Measurements from ENCODE around the gene ZBTB17. TPM values are rescaled to one million over a fixed set of nuclear protein-coding genes. Genes with fewer than 3 reads are reported as not detected.
A peak's percentile ranks its signal among the peaks of the same experiment; 100 is the strongest.
"Not testable (repeated sequence)": the region's sequence is repeated elsewhere in the genome, so short reads cannot be mapped to it uniquely, and the experiment has no call there.

ZBTB17 gene
- total RNA-seq, 1 experiment from 2014 or later, result 33.6 TPM

DNA sequence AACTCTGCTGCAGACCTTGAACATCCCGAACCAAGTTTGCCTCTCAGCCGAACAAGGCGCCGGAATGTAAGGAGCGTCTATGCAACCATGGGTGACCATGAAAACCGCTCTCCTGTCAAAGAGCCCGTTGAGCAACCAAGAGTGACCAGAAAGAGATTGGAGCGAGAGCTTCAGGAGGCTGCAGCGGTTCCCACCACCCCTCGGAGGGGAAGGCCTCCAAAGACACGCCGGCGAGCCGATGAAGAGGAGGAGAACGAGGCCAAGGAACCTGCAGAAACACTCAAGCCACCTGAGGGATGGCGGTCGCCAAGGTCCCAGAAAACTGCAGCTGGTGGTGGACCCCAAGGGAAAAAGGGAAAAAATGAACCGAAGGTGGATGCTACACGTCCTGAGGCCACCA lies 44.0 kb downstream of the ZBTB17 start:
- H3K27ac ChIP-seq, result no peak overlapping the region
- H3K9me3 ChIP-seq (replicated peaks), result no peaks in the 10 kb centered on the region
- H3K27me3 ChIP-seq (replicated peaks), result no peaks in the 10 kb centered on the region
- H3K4me3 ChIP-seq, result no peak overlapping the region
- H3K4me1 ChIP-seq (replicated peaks), result peaks cover 1% of the 10 kb centered on the region
- H3K36me3 ChIP-seq, result peaks cover 91% of the 10 kb centered on the region
- no peak for DNase-seq (ENCODE audit: low read depth in 1 of 2, low spot score in 2 of 2)

DNA sequence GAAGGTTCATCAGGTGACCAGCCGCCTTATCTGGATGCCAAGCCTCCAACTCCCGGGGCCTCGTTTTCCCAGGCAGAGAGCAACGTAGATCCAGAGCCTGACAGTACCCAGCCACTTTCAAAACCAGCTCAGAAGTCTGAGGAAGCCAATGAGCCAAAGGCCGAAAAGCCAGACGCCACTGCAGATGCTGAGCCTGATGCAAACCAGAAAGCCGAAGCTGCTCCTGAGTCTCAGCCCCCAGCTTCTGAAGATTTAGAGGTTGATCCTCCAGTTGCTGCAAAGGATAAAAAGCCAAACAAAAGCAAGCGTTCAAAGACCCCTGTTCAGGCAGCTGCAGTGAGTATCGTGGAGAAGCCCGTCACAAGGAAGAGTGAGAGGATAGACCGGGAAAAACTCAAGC lies 44.5 kb downstream of the ZBTB17 start:
- Histone ChIP-seq H3K27me3 (replicated peaks) (no peaks in the 10 kb centered on the region), H3K4me1 (replicated peaks) (no peaks in the 10 kb centered on the region), H3K27ac (no peak overlapping the region), H3K9me3 (replicated peaks) (no peaks in the 10 kb centered on the region), H3K4me3 (no peak overlapping the region), H3K36me3 (peaks cover 91% of the 10 kb centered on the region)
- no peak for DNase-seq (ENCODE audit: low read depth in 1 of 2, low spot score in 2 of 2)

DNA sequence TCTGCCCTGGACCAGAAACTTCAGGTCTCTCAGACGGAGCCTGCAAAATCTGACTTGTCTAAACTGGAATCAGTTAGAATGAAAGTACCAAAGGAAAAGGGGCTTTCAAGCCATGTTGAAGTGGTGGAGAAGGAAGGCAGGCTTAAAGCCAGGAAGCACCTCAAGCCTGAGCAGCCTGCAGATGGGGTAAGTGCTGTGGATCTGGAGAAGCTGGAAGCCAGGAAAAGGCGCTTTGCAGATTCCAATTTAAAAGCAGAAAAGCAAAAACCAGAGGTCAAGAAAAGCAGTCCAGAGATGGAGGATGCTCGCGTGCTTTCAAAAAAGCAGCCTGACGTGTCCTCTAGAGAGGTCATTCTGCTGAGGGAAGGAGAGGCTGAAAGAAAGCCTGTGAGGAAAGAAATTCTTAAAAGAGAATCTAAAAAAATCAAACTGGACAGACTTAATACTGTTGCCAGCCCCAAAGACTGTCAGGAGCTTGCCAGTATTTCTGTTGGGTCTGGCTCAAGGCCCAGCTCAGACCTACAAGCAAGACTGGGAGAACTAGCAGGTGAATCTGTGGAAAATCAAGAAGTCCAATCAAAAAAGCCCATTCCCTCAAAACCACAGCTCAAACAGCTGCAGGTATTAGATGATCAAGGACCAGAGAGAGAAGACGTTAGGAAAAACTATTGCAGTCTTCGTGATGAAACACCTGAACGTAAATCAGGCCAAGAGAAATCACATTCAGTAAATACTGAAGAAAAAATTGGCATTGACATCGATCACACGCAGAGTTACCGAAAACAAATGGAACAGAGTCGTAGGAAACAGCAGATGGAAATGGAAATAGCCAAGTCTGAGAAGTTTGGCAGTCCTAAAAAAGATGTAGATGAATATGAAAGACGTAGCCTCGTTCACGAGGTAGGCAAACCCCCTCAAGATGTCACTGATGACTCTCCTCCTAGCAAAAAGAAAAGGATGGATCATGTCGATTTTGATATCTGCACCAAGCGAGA lies 46.6 kb downstream of the ZBTB17 start:
- peaks cover 82% of the 10 kb centered on the region for H3K36me3 ChIP-seq
- no peaks in the 10 kb centered on the region for H3K9me3 ChIP-seq (replicated peaks)
- no peak overlapping the region for H3K4me3 ChIP-seq
- peaks cover 11% of the 10 kb centered on the region for H3K4me1 ChIP-seq (replicated peaks)
- H3K27ac ChIP-seq, result no peak overlapping the region
- no peak for DNase-seq (ENCODE audit: low read depth in 1 of 2, low spot score in 2 of 2)
- no peaks in the 10 kb centered on the region for H3K27me3 ChIP-seq (replicated peaks)

DNA sequence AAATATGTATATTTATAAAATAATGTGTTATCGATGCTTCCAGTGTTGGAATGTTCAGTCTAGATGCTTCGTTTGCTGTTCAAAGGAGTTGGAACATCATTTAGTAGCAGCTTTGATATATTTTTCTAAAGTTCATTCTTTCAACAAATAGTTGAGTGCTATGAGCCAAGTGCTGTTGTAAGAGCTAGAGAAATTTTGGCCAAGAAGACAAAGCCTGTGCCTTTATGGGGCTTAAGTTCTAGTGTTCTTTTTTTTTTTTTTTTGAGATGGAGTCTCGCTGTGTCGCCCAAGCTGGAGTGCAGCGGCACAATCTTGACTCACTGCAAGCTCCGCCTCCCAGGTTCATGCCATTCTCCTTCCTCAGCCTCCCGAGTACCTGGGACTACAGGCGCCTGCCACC lies 49.5 kb downstream of the ZBTB17 start:
- not testable (repeated sequence) for DNase-seq (ENCODE audit: low read depth in 1 of 2, low spot score in 2 of 2); H3K4me3 ChIP-seq; H3K27ac ChIP-seq; H3K9me3 ChIP-seq (replicated peaks); H3K27me3 ChIP-seq (replicated peaks)
- Histone ChIP-seq H3K4me1 (replicated peaks) (peaks cover 30% of the 10 kb centered on the region), H3K36me3 (peaks cover 79% of the 10 kb centered on the region)

DNA sequence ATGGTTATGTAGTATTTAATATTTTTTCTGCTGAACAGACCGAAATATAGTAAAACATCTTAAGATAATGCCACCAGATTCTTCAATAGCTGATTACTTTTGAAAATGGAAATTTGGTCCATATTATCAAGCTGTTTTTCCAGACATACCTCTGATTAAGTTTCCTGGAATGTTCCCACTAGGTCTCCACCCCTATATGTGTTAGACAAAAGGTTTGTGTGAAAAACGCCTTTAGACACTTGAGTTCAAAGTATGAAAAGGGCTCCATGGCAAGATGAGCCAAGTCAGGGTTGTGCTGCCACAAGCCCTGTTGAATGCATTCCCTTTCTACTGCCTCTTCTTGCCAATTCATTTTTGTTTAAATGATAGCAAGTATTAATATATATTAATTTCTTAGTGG lies 52.7 kb downstream of the ZBTB17 start:
- Histone ChIP-seq H3K27ac (peak overlapping the region; percentile 64), H3K27me3 (replicated peaks) (no peaks in the 10 kb centered on the region), H3K4me1 (replicated peaks) (peaks cover 43% of the 10 kb centered on the region), H3K36me3 (peaks cover 68% of the 10 kb centered on the region), H3K9me3 (replicated peaks) (0 out of 2 replicates have a peak, but pooled peaks cover 2% of the 10 kb centered on the region), H3K4me3 (no peak overlapping the region)
- peak in 1 of 2 experiments; percentile 47 for DNase-seq (ENCODE audit: low read depth in 1 of 2, low spot score in 2 of 2)

DNA sequence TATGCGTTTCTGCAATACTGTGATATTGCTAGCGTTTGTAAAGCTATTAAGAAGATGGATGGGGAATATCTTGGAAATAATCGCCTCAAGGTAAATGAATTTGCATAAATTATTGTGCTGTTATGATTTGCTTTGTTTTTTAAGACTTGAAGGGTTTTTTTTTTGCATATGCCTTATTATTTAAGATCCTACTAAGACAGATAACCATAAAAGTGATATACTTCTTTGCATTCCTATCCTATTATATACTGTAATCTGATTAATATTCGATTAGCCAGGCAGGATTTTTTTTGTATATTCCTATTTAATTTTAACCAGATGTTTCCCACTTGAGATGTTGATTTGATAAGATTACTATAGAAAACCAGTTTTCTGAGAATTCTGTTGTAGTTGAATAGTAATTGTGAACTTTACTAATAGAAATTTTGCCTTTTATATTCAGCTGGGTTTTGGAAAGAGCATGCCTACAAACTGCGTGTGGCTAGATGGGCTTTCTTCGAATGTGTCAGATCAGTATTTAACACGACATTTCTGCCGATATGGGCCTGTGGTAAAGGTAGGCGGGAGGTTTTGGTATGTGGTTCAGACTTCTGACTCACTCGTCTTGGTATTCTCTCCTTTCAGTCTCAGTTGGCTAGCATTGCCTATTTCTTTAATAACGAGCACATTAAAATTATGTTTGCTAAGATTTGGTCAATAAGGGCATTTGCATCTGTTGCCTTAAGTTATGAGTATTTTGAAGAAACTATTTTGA lies 56.8 kb downstream of the ZBTB17 start:
- Histone ChIP-seq H3K36me3 (peaks cover 74% of the 10 kb centered on the region), H3K27me3 (replicated peaks) (no peaks in the 10 kb centered on the region), H3K27ac (peak overlapping the region; percentile 16; the same call in 1 of the 2 replicates), H3K9me3 (replicated peaks) (0 out of 2 replicates have a peak, but pooled peaks cover 2% of the 10 kb centered on the region), H3K4me3 (no peak overlapping the region), H3K4me1 (replicated peaks) (peaks cover 40% of the 10 kb centered on the region)
- peak; percentile 62 to 63 for DNase-seq (ENCODE audit: low read depth in 1 of 2, low spot score in 2 of 2)

DNA sequence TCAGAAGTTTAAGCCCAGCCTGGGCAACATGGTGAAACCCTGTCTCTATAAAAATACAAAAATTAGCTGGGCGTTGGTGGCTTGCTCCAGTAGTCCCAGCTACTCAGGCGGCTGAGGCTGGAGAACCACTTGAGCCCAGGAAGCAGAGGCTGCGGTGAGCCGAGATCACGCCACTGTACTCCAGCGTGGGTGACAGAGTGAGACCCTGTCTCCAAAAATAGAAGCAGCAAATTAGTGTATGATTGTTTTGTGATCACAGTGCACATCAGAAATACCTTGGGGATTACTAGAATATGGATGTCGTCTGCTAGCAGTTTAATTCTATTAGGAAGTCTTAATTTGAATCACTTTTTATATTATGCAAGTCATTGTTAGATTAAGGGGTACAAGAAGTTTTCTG lies 59.0 kb downstream of the ZBTB17 start:
- Histone ChIP-seq H3K4me3 (no peak overlapping the region), H3K27ac (no peak overlapping the region), H3K9me3 (replicated peaks) (no peaks in the 10 kb centered on the region), H3K36me3 (peaks cover 71% of the 10 kb centered on the region), H3K4me1 (replicated peaks) (peaks cover 23% of the 10 kb centered on the region), H3K27me3 (replicated peaks) (no peaks in the 10 kb centered on the region)
- no peak for DNase-seq (ENCODE audit: low read depth in 1 of 2, low spot score in 2 of 2)

DNA sequence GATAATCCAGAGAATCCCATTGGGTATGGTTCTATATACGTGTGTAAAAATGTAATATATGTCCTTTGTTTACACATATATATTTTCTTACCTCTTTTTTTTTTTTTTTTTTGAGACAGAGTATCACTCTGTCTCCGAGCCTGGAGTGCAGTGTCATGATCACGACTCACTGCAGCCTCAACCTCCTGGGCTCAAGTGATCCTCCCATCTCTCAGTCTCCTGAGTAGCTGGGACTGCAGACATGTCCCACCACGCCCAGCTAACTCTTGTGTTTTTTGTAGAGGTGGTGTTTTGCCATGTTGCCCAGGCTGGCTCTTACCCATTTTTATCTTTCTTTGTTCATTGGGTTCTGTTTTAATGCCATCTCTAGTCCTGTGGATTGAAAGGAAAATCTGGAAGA lies 59.5 kb downstream of the ZBTB17 start:
- Histone ChIP-seq H3K4me3 (no peak overlapping the region), H3K27ac (peak overlapping the region; percentile 34), H3K27me3 (replicated peaks) (no peaks in the 10 kb centered on the region), H3K4me1 (replicated peaks) (peaks cover 23% of the 10 kb centered on the region), H3K36me3 (peaks cover 71% of the 10 kb centered on the region), H3K9me3 (replicated peaks) (no peaks in the 10 kb centered on the region)
- no peak for DNase-seq (ENCODE audit: low read depth in 1 of 2, low spot score in 2 of 2)

DNA sequence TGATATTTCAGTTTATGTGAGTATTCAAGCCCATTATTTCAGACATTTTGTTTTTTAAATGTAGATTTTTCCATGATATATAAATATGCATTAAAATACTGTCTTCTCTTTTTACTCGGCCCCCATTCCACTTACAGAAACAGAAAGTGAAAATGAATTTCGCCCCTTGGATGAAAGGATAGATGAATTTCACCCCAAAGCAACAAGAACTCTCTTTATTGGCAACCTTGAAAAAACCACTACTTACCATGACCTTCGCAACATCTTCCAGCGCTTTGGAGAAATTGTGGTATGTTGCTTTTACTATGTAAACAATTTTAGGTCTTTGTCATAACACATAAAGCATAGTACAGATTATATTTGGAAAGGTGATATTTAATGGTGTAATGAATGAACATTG lies 59.9 kb downstream of the ZBTB17 start:
- H3K27me3 ChIP-seq (replicated peaks), result no peaks in the 10 kb centered on the region
- DNase-seq (ENCODE audit: low read depth in 1 of 2, low spot score in 2 of 2), result peak in 1 of 2 experiments; percentile 19
- H3K27ac ChIP-seq, result peak overlapping the region; percentile 34
- H3K36me3 ChIP-seq, result peaks cover 71% of the 10 kb centered on the region
- no peaks in the 10 kb centered on the region for H3K9me3 ChIP-seq (replicated peaks)
- peaks cover 23% of the 10 kb centered on the region for H3K4me1 ChIP-seq (replicated peaks)
- H3K4me3 ChIP-seq, result no peak overlapping the region

DNA sequence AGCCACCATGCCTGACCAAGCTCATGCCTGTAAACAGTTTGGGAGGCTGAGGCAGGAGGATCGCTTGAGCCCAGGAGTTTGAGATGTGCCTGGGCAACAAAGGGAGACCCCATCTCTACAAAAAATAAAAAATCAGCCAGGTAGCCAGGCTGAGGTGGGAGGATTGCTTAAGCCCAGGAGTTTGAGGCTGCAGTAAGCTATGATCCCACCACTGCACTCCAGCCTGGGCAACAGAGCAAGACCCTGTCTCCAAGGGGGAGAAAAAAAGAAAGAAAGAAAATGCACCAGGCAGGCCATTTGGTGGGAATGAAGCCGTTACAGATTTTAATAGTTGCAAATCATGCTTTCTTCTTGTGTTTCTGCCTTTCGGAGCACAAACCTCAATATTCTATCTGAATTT lies 62.3 kb downstream of the ZBTB17 start:
- Histone ChIP-seq H3K36me3 (peaks cover 78% of the 10 kb centered on the region), H3K4me1 (replicated peaks) (peaks cover 10% of the 10 kb centered on the region)
- not testable (repeated sequence) for H3K9me3 ChIP-seq (replicated peaks); H3K27me3 ChIP-seq (replicated peaks); H3K4me3 ChIP-seq; DNase-seq (ENCODE audit: low read depth in 1 of 2, low spot score in 2 of 2); H3K27ac ChIP-seq

DNA sequence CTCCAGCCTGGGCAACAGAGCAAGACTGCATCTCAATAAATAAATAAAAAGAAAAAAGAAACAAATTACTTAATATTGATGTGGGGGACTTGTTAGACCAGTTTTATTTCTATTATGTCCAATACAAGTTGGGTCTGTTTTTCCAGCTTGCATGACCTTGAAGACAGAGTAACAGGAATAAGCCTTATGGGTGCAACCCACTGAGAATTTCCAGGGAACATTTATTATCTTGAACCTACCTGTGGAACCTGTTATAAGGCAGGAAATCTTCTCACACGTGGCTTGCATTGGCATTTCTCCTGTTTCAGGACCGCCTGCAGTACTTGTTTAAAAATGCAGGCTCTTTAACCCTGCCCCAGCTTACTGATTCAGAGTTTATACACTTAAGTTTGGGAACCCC lies 64.0 kb downstream of the ZBTB17 start:
- no peak overlapping the region for H3K27ac ChIP-seq
- peaks cover 10% of the 10 kb centered on the region for H3K4me1 ChIP-seq (replicated peaks)
- H3K27me3 ChIP-seq (replicated peaks), result no peaks in the 10 kb centered on the region
- no peaks in the 10 kb centered on the region for H3K9me3 ChIP-seq (replicated peaks)
- no peak overlapping the region for H3K4me3 ChIP-seq
- DNase-seq (ENCODE audit: low read depth in 1 of 2, low spot score in 2 of 2), result no peak
- H3K36me3 ChIP-seq, result peaks cover 64% of the 10 kb centered on the region

DNA sequence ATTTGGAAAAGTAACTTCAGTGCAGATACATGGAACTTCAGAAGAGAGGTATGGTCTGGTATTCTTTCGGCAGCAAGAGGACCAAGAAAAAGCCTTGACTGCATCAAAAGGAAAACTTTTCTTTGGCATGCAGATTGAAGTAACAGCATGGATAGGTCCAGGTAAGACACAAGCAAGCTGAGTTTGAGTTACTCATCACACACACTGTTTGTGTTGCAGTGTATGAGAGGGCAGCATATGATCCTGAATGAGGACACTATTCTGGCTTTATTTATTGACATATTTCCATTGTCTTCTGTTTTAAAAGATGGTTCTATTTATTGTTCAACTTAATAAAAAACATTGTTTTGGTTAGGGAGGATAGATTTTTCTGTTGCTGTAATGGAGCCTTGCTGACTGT lies 64.8 kb downstream of the ZBTB17 start:
- Histone ChIP-seq H3K4me3 (no peak overlapping the region), H3K27me3 (replicated peaks) (no peaks in the 10 kb centered on the region), H3K36me3 (peaks cover 58% of the 10 kb centered on the region), H3K4me1 (replicated peaks) (peaks cover 8% of the 10 kb centered on the region), H3K27ac (no peak overlapping the region), H3K9me3 (replicated peaks) (no peaks in the 10 kb centered on the region)
- DNase-seq (ENCODE audit: low read depth in 1 of 2, low spot score in 2 of 2), result no peak

DNA sequence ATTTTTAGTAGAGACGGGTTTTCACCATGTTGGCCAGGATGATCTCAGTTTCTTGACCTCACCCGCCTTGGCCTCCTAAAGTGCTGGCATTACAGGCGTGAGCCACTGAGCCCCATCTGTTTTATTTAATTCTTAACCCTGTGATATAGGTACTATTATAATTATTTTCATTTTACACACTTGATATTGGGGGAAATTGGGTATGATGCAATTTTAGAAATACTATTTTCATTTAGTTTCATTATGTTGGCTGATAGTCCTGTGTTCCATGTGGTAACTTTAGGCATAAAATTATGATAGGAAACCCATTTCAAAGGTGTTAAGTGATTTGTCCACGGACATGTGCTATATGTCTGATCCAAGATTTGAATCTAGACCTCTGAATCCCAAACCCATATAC lies 67.3 kb downstream of the ZBTB17 start:
- no peaks in the 10 kb centered on the region for H3K27me3 ChIP-seq (replicated peaks)
- H3K36me3 ChIP-seq, result peaks cover 49% of the 10 kb centered on the region
- no peak overlapping the region for H3K4me3 ChIP-seq
- H3K9me3 ChIP-seq (replicated peaks), result no peaks in the 10 kb centered on the region
- no peak overlapping the region for H3K27ac ChIP-seq
- DNase-seq (ENCODE audit: low read depth in 1 of 2, low spot score in 2 of 2), result no peak
- peaks cover 4% of the 10 kb centered on the region for H3K4me1 ChIP-seq (replicated peaks)

DNA sequence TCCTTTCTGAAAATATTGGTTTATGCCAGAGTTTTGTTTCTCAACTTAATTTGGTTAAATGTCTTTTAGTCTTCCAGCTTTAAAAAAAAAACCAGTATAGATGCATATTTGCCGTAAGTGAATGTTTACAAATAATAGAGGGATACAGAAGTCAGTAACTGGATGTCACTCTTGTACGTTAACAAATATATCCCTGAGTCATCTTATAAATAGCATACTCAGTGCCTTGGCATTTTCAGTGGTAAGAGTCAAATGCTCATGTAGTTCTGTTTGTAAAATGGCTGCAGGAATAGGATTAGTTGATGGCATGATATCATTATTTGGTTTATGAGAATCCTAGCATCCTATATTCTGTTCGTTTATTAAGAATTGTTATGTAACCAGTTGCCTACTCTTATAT lies 73.0 kb downstream of the ZBTB17 start:
- H3K27me3 ChIP-seq (replicated peaks), result no peaks in the 10 kb centered on the region
- peak overlapping the region; percentile 39 for H3K27ac ChIP-seq
- H3K4me1 ChIP-seq (replicated peaks), result peaks cover 18% of the 10 kb centered on the region
- peaks cover 20% of the 10 kb centered on the region for H3K36me3 ChIP-seq
- H3K4me3 ChIP-seq, result no peak overlapping the region
- no peaks in the 10 kb centered on the region for H3K9me3 ChIP-seq (replicated peaks)
- peak in 1 of 2 experiments; percentile 77 for DNase-seq (ENCODE audit: low read depth in 1 of 2, low spot score in 2 of 2)
